DMS79 (cell line): Measurements from ENCODE around the gene CEP170B.
A peak's percentile ranks its signal among the peaks of the same experiment; 100 is the strongest.
"Not testable (repeated sequence)": the region's sequence is repeated elsewhere in the genome, so short reads cannot be mapped to it uniquely, and the experiment has no call there.

ENCODE experiments used
- DNase-seq: peaks from one replicate; lab custom pipeline; 2025; lab: John Stamatoyannopoulos, UW

CEP170B gene

DNA sequence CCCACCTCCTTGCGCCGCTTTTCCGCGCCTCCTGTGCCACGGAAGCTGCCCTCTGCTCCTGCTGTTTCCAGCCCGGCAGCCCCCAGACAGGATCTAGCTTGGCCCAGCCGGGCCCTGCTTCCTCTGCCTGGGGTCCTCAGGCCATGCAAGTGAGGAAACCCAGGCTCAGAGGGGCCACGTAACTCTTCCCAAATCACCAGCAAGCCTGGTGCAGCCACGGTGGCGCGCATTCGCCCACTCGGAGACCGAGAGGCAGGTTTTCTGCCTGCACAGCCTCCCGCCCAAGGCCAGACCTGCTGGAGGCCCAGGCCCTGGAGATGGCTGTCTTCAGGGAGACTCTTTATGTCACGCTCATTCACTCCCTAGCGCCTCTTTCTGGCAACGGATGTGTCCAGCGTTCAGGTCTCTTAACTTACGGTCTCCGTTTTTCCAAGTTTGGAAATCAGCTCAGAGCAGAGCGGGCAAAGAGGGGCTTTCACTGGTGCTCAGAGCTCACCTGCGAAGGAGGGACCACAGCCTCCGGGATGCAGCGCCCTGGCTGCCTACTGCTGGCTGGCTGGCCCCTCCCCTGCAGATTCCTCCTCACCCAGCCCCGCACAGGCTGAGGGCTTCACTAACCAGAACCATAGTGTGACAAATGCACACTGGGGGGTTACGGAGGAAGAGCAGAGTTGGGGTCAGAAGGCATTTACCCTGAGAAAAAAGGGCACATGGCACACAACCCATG is 20.6 kb upstream of the CEP170B start:
- no peak for DNase-seq

DNA sequence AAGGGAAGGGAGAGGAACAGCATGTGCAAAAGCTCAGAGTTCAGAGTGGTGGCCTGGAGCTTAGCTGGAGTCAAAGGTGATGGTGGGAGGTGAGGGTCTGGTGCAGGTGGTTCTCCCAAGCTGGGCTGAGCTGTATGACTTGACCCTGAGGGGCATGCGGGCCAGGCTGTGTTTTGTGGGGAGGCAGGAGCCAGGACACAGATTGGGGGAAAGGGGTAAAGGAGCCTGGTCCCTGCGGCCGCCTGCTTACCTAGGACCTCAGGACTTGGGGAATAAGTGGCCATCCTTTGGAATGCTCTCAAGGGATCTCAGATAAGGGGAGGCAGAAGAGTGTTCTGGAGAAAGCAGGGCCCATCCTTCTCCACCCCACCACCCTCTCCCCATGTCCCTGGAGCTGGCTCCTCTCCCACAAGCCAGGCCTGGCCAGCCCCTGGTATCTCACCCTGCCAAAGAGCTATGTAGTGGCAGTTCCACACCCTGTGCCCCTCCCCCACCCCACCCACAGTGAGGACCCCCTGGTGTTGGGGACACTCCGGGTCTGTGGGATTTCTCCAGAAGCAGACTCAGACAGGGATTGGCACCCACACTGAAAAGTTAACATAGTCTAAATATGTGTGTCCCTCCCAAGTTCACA is 19.9 kb upstream of the CEP170B start:
- no peak for DNase-seq

DNA sequence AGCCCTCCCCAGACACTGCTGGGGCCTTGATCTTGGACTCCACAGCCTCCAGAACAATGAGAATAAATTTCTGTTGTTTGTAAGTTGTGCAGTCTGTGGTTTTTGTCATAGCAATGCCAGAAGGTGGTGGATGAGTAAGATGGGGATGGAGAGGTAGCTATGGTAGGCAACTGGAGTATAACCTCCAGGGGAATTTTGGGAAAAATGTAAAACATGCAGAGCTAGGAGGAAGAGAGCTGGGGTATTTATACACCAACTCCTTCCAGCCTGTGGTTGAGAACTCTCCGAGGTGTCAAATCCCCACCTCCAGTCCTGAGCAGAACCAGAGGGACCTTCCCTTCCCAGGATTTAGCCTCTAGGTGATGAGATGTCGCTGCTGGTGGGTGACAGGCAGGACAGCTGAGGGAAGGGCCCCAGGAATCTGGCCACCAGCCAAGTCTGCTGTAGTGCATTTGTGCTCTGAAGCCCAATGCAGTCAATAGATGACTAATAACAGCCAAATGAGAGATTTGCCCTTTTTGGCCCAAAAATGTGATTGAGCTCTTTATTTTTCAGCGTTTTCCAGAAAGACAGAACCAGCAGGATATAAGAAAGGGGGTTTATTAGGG is 19.1 kb upstream of the CEP170B start:
- no peak for DNase-seq

DNA sequence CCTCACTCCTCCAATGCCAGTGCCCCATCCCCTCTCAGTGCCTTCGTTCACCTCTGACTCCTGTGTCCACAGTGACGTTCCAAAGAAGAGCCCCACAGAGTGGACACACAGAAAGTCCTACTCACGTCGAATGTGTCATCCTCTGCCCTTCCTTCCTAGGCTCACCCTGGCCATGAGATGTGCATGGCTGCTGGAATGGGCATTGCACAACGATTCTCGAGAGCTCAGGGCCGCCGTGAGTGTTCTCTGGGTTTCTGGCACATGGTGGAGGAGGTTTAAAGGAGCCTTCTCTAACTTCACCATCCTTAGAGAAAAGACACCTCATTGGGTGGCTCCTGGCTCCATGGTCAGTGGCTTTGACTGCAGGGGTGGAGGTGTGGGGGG is 12.8 kb upstream of the CEP170B start:
- DNase-seq = no peak

DNA sequence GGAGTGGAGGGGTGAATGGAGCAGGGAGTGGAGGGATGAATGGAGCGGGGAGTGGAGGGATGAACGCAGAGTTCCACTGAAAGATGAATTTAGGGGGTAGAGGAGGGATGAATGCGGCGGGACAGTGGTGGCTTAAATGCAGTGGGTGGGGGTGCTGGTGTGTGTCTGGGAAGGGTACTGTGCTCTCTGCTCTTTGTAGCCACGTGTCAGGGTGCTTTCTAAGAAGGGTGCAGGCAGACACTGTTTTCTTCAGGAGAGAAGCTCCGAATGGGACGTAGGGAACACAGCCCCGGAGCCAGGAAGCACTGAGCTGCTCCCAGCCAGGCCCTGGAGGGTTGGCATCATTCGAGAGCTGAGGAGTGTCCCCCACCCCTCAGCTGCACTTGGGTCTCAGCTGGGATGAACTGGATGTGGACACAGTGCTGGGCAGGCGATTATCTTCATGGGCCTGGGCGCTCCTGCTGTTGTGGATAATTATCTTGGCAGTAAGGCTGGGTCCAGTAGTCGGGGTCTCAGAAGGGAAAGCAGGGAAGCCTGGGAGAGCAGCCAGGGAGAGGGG is 9.5 kb upstream of the CEP170B start:
- DNase-seq = no peak

DNA sequence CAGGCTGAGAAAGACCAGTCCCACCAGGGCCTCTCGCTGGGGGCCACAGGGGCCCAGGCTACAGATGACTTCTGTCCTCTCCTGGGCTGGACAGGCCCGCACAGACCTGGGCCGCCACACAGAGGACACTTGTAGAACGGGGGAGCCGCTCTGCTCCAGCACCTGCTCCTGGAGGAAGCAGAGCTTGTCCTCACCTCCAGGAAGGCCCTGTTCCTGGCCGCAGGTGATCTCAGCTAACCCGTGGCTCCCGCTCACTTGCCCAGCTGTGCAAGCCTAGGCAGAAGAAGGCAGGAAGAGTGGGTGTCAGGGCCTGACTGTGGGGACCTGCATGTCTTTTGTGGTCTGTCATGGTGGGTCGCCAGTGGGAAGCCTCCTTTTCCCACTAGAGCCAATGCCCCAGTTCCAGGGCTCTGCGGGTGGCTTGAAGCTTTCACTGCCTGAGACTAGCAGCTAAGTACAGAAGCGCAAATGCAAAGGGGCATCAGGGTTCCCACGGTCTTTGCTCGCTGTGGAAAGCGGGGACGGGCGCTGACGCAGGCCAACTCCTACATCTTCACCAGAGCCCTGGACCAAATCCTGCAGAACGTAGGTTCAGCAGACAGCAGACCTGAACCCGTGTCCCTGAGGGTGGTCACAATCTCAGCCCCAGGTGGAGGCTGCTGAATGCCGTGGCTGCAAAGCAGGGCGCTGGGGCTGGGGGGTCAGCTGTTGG is 8.8 kb upstream of the CEP170B start:
- DNase-seq = no peak

DNA sequence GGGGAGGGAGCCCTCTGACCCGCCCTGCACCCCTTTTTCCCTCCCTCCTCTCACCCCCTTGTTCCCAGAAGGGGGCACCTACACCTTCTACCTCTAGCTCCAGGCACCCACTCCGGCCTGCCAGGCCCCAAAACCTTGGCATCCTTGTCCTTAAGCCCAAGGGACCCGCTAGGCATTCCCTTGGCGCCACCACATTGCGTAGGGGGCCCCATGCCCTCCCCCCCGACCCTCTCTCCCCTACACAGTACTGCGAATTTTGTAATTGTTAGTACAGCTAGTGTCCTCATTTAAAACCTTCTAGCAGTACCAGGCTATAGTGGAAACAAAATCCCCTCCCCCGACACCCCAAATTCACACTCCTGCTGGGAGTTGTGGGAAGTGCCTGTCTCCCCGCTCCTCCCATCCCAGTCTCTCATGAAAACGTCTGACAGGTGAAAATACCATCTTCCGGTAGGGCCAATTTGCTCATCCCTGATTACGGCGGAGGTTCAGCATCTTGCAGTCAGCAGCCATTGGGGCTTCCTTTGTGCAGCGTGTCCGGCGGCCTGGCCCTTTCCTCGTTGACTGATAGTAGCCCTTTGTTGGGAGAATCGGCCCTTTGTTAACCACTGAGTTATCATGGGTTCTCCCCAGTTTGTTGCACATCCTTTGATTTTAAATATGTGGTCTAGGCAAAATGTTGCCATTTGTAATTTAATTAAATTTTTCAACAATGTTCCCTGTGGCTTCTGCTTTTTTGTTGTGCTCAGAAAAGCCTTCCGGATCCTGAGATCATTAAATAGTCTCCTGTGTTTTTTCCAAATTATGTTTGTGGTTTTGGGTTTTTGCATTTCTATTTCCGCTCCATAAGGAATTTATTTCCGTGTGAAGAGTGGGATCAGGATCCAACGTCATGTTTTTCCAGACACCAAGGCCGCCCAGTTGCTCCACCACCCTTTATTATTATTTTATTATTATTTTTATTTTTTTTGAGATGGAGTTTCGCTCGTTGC is 7.9 kb upstream of the CEP170B start:
- DNase-seq = no peak

DNA sequence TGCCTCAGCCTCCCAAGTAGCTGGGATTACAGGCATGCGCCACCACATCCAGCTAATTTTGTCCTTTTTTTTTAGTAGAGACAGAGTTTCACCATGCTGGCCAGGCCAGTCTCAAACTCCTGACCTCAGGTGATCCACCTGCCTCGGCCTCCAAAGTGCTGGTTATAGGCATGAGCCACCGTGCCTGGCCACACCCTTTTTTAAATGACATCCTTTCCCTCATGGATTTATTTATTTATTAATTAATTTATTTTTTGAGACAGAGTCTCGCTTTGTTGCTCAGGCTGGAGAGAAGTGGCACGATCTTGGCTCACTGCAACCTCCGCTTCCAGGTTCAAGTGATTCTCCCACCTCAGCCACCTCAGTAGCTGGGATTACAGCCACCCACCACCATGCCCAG is 7.1 kb upstream of the CEP170B start:
- DNase-seq = not testable (repeated sequence)

DNA sequence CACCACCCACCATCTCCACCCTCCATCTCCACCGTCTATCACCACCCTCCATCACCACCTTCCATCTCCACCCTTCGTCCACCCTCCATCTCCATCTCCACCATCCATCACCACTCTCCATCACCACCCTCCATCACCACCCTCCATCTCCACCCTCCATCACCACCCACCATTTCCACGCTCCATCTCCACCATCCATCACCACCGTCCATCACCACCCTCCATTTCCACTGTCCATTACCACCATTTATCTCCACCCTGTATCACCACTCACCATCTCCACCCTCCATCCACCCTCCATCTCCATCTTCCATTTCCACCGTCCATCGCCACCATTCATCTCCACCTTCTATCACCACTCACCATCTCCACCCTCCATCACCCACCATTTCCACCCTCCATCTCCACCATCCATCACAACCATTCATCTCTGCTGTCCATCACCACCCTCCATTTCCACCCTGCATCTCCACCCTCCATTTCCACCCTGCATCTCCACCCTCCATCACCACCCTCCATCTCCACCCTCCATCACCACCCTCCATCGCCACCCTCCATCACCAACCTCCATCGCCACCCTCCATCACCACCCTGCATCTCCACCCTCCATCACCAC is 6.1 kb upstream of the CEP170B start:
- no peak for DNase-seq

DNA sequence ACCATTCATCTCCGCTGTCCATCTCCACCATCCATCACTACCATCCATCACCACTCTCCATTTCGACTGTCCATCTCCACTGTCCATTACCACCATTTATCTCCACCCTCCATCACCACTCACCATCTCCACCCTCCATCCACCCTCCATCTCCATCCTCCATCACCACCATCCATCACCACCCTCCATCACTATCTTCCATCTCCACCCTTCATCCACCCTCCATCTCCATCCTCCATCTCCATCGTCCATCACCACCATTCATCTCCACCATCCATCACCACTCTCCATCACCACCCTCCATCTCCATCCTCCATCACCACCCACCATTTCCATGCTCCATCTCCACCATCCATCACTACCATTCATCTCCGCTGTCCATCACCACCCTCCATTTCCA is 5.2 kb upstream of the CEP170B start:
- DNase-seq = no peak

DNA sequence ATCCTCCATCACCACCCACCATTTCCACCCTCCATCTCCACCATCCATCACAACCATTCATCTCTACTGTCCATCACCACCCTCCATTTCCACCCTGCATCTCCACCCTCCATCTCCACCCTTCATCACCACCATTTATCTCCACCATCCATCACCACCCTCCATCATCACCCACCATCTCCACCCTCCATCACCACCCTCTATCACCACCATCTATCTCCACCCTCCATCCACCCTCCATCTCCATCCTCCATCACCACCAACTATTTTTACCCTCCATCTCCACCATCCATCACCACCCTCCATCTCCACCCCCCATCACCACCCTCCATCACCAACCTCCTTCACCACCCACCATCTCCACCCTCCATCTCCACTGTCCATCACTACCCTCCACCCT is 4.7 kb upstream of the CEP170B start:
- DNase-seq = no peak

DNA sequence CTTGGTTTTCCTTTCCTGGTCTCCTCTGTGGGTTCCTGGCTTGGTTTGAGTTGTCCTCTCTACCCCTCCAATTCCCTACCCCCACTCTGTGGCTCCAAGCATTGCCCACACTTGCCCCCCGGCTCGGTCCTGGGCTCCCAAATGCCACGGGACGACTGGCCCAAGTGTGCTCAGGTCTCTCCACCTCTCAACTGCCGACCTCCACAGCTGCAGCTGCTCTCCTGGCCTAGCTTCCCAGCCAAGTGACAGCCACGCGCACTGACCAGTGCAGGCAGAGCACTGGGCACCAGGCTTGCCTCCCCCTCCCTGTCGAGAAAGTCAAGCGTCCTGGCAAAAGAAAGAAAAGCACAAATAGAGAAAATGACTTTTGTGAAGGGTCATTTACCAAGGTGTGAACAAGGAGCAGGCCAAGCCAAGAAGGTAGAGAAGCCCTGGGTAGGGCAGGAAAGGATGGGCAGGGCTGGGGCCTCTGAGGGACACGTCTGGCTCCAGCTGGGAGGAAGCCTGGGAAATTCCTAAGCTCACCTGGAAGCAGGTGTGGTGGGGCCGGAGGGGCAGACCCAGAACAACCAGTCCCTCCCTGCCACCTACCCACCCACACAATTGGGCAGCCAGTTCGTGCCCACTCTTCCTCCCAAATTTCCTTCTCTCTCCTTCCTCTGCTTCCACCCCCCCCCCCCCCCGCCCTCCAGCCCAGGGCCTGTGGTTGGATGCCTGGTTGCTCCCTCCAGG is 1.8 kb upstream of the CEP170B start:
- no peak for DNase-seq

DNA sequence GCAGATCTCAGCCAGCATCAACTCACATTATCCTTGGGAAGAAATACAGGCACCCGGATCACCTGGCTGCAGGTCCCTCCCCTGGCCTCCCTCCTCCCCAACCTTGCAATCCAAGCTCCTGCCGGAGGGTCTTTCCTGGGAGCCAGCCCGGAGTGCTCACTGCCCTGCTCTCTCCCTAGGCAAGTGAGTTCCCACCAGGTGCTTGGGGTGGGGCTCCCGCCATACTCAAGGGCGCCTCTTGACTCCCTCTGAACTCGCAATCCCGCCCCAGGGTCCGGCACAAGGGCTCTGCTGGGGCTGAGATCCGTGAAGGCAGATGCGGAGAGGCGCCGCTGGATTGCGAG is 1.2 kb upstream of the CEP170B start:
- DNase-seq = no peak

DNA sequence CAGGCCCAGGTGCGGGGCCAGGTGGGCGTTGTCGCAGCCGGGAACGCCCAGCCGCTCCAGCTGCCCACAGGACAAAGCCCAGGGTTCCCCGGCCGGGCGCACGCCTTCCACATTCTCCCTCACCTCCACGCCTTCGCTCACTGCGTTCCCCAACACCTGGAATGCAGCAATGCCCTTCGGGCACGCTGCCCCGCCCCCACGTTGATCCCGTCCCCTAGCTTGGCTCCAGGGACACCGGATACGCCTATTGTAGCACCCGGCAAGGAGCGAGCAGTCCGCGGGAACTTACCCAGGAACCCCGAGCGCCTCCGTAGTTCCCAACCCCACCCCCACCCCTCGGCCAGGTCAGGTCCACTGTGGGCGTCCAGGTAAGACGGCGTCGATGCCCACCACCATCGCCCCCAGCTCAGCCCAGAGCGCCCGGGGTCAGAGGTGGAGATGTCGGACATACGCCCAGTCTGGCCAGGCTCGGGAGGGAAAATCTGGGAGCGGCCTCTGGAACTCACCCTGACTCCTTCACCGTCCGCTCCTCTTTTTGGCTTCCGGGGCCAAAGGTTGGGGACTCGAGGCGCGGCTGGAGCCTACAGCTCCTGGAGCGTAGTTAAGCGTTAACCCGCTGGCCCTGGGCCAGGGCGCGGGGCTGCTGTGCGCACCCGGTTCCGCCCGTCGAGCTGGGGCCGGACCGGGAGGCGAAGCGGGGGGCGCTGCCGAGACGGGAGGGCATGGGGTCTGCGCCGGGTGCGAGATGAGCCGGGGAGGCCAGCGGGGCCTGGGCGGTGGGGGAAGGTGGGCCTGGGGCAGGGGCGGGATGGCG is 594 bp upstream of the CEP170B start:
- DNase-seq = peak; percentile 59

DNA sequence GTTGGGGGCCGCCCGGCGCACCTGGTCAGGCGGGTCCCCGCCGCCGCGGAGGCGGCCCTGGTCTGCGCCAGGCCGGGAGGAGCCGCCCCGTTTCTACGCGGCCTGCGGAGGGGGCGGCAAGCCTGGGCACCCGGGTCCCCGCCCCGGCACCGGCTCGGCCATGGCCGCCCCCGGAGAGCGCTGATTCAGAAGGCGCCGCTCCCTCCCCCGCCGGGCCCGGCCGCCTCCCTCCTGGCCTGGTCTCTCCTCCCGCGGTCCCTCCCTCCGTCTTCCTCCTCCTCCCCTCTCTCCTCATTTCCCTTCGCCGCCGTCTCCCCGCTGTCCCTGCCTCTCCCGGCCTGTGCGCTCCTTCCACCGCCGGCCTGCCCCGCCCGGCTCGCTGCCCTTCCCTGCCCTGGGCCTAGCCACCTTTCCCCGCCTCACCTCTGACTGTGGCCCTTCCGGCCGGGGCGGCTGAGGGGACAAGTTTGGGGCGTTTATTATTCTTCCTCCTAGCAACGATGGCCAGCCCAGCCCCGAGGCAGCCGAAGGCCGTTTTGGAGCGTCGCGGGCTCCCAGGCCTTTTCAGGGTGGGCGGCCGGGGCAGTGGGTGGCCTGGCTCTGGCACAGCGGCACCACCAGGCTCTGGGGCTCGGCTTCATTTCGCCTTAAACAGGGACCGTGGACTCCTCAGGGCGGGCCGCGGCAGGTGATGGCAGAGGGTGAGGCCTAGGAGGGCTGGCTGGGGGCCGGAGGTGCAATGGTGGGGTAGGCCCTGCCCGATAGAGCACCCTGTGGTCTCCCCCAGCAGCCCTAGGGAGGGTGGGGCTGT is 768 bp downstream of the CEP170B start:
- no peak for DNase-seq

DNA sequence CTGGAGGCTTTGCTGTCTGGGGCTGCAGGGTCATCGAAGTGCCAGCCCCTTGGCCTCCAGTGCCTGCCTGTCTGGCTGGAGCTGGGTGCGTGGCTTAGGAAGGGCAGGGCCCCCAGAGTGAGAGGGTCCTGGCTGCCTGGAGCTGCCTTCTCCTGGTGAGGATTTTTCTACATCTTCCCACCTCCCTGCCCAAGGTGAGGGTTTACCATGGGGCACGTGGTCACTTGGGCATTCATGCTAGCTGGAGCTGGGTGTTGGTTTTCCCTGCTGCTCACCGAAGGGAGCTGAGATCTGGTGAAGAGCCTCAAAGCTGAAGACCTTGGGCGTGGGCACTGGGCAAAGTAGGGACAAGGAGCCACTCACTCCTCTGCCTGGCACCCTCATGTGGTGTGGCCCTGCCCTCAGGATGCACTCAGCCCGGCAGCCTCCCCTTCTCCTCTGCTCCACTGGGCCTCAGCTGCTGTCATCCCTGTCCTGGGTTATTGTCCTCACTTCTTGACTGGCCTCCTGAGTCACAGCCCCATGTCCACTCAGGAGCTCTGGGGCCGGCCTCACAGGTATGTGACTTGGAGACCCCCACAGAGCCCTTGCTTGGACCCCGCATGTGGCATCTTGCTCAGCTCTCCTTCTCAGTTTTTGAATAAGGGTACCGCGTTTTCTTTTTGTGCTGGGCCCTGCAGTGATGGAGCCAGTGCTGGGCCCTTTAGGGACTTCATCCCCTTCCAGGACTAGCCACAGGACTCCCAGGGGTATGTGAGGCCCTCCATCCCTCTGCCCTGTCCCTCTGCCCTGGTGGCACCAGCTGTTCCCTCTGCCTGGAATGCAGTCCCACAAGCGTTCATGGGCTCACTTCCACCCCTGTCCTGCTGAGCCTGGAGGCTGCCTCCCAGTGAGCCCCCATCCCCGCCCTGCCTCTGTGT is 1.6 kb downstream of the CEP170B start:
- no peak for DNase-seq

DNA sequence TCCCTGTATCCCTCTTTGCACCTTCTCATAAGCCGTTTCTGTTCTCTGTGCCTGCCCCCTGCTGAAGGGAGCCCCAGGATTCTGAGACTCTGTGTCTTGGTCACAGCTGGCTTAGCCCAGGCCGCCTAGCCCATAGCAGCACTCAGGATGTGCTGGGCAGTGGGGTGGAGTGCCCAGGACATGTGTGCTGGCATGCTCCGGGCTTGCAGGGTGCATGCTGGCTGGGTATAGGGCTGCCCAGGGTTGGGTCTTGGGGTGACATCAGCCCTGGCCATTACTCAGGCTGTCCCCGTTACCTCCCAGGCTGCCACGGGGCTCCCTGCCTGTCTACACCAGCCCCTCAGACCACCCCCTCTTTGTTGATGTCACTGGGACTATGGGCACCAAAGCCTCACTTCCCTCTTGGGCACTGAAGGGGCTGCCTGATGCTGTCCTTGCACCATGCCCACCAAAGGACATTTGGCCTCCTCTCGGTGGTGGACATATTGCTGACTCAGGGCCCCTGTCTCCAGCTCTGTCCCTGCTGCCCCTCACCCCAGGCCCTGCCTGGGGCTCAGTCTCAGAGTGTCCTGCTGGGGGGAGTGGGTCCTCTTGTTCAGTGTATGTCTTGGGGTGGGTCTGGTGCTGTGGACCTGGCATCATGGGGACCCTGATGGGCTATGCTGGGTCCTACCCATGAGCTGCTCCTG is 2.4 kb downstream of the CEP170B start:
- no peak for DNase-seq
